ENCODE data around the gene NR1H2.

Gene NR1H2

DNA sequence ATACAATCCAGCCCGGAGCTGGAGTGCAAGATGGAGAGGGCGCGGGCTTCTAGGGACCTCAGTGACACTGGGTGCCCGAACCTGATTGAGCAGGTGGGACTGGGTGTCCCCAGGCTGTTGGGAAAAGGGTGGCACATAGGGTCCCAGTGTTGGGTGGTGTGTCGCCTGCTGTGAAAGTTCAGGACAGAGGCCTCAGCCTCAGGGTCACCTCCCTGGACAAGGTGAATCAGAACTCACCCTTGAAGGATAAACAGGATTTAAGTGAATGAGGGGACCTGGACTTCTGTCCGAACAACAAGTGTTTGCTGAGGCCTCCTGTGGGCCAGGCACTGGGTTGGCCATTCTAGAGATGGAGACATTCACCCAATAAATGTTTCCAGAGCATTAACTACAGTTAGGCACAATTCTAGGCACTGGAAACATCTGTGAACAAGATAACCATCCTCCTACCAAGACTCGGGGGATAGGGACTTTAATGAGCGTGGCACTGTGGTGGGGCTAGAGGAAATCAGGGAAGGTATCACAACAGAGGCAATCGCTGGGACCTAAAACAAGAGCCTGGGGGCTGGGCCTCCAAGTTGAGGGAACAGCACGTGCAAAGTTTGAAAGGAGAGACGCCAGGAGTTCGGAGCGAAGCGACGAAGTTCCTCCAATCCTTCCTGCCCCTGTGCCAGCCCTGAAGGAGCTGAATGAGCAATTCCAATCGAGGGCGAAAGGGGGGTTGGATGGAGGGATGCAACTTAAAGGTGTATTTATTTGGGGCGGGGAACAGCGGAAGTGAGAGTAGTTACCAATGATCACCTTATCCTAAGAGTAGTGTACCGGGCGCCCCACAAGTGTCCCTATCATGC, 7.0 kb downstream of the NR1H2 start:
- no peak for DNase-seq (ENCODE audit: low spot score)
- no peaks in the 10 kb centered on the region for H3K9me3 ChIP-seq (ENCODE audit: severe bottlenecking)
- H3K27me3 ChIP-seq (ENCODE audit: insufficient read depth, poor library complexity, severe bottlenecking), result no peaks in the 10 kb centered on the region
- peak overlapping the region; percentile 61 for H3K4me3 ChIP-seq (ENCODE audit: severe bottlenecking)
- no peak; the same call in 1 of the 3 replicates for ATAC-seq (ENCODE audit: low read depth)
- no peaks in the 10 kb centered on the region for H3K4me1 ChIP-seq (ENCODE audit: insufficient read depth, poor library complexity, severe bottlenecking)
- H3K36me3 ChIP-seq (ENCODE audit: low read depth), result peaks cover 39% of the 10 kb centered on the region
- no peak for TF ChIP-seq CTCF (IDR thresholded peaks at IDR 0.05; ENCODE audit: poor library complexity, severe bottlenecking)
- peak overlapping the region; percentile 47 for H3K27ac ChIP-seq (ENCODE audit: poor library complexity, severe bottlenecking)

GRCh38 chr19:50383852-50384684, 7.8 kb downstream of the NR1H2 start, which contains the start of gene POLD1:
Gene POLD1, plus strand, starts transcription at chr19:50384347. Its CDS starts 14,505 bp downstream, at chr19:50398852.
- TF ChIP-seq CTCF (IDR thresholded peaks at IDR 0.05; ENCODE audit: poor library complexity, severe bottlenecking), result no peak
- peak; percentile 80 for ATAC-seq (ENCODE audit: low read depth)
- Histone ChIP-seq H3K9me3 (ENCODE audit: severe bottlenecking) (no peaks in the 10 kb centered on the region), H3K4me1 (ENCODE audit: insufficient read depth, poor library complexity, severe bottlenecking) (no peaks in the 10 kb centered on the region), H3K4me3 (ENCODE audit: severe bottlenecking) (peak within 1 kb of the TSS; percentile 61), H3K27me3 (ENCODE audit: insufficient read depth, poor library complexity, severe bottlenecking) (no peaks in the 10 kb centered on the region), H3K27ac (ENCODE audit: poor library complexity, severe bottlenecking) (peak within 1 kb of the TSS; percentile 47), H3K36me3 (ENCODE audit: low read depth) (peaks cover 36% of the 10 kb centered on the region)
- peak; percentile 97 for DNase-seq (ENCODE audit: low spot score)

DNA sequence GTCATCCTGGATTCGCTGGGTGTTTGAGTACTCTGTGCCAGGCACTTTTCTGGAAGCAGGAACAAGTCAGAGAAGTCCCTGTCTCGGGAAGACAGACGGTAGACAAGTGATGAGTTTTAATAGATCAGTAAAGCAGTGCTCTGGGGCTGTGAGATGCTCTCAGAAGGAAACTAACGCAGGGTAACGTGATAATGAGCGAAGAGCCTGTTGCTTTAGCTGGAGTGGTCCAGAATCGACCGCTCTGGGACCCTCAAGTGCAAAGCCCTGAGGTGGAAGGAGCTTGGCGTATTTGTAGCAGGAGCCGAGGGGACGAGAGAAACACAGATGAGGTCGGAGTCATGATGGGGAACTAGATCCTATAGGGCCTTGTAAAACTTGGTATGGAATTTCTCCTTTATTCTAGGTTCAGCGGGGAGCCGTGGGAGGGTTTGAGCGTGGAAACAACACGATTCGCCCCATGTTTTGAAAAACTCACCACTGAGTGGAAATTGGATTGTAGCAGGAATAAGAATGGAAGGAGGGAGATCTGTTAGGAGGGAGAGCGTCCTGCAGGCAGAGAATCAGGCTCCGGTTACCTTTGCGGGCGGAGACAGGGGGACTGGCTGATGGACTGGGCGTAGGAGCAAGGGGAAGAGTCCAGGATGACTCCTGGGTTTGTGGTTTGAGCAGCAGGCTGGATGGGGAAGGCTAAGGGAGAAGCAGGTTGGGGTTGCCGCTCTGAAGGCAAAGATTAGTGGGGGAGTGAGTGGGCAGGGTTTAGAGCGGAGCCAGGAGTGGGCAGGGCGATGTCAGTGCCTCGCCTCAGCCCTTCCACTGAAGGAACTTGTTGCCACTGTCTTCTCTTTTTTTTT, 8.7 kb downstream of the NR1H2 start:
- peak overlapping the region; percentile 61 for H3K4me3 ChIP-seq (ENCODE audit: severe bottlenecking)
- H3K36me3 ChIP-seq (ENCODE audit: low read depth), result peaks cover 31% of the 10 kb centered on the region
- H3K27ac ChIP-seq (ENCODE audit: poor library complexity, severe bottlenecking), result peak overlapping the region; percentile 47
- DNase-seq (ENCODE audit: low spot score), result no peak
- ATAC-seq (ENCODE audit: low read depth), result peak; percentile 4; the same call in 2 of the 3 replicates
- TF ChIP-seq CTCF (IDR thresholded peaks at IDR 0.05; ENCODE audit: poor library complexity, severe bottlenecking), result no peak
- no peaks in the 10 kb centered on the region for H3K9me3 ChIP-seq (ENCODE audit: severe bottlenecking)
- no peaks in the 10 kb centered on the region for H3K4me1 ChIP-seq (ENCODE audit: insufficient read depth, poor library complexity, severe bottlenecking)
- H3K27me3 ChIP-seq (ENCODE audit: insufficient read depth, poor library complexity, severe bottlenecking), result no peaks in the 10 kb centered on the region

DNA sequence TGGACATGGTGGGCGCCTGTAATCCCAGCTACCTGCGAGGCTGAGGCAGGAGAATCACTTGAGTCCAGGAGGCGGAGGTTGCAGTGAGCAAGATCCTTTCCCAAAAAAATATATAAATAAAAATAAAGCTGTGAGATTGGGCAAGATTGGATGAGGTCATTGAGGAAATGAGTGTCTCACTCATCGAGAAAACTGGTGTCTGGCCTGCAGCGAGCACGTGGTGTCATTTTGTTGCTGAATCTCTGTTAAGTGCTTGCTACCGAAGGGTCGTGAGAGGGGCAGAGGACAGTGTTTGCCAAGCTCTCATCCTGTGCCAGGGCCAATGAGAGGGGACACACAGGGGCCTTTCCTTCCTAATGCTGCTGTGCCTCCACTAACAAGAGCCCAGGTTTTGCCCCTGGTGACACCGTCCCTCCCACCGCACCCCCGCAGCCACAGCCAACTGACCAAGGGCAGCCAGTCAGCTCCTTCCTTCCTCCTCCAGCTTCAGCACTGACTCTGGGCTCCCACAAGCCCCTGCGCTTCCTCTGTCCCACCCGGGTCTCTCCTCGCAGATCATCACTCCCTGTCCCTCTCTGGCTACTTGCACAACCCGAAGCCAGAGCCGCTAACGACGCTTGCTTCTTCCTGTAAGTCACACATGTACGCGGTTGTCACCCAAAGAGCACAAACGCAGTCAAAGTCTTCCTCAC, 11.1 kb downstream of the NR1H2 start:
- ATAC-seq (ENCODE audit: low read depth), result no peak
- no peak overlapping the region for H3K27ac ChIP-seq (ENCODE audit: poor library complexity, severe bottlenecking)
- no peak for DNase-seq (ENCODE audit: low spot score)
- no peak for TF ChIP-seq CTCF (IDR thresholded peaks at IDR 0.05; ENCODE audit: poor library complexity, severe bottlenecking)
- H3K4me1 ChIP-seq (ENCODE audit: insufficient read depth, poor library complexity, severe bottlenecking), result no peaks in the 10 kb centered on the region
- H3K4me3 ChIP-seq (ENCODE audit: severe bottlenecking), result no peak overlapping the region
- H3K27me3 ChIP-seq (ENCODE audit: insufficient read depth, poor library complexity, severe bottlenecking), result no peaks in the 10 kb centered on the region
- no peaks in the 10 kb centered on the region for H3K9me3 ChIP-seq (ENCODE audit: severe bottlenecking)
- peaks cover 44% of the 10 kb centered on the region for H3K36me3 ChIP-seq (ENCODE audit: low read depth)

All from RWPE2 (cell line).